IMR-90 (cell line): Measurements from ENCODE around the gene SAMD15. TPM values are rescaled to one million over a fixed set of nuclear protein-coding genes. Genes with fewer than 3 reads are reported as not detected.

Experiments
- ATAC-seq: fragments of 200-7000 bp; cut with Tn5 transposase; 2 replicates; pipeline ENCODE4 v1.9.1; 2020; ENCODE audit warnings: low read depth, mild to moderate bottlenecking, moderate library complexity
- BruUV-seq: library from RNA; stranded (reverse); fragments of 400-500 nt; replicated peaks from 2 replicates; lab custom pipeline; 2021; lab: Mats Ljungman, UMichigan
- CTCF ChIA-PET: fragments of 300-600 bp; formaldehyde crosslinking; extraction: SDS; loops from one replicate; lab custom pipeline; 2021; ENCODE audit warnings: antibody characterized with exemption; lab: Yijun Ruan, JAX
- POLR2A ChIA-PET: fragments of 300-600 bp; sonication (Branson Sonifier 250); formaldehyde crosslinking; loops from one replicate; lab custom pipeline; 2022; ENCODE audit warnings: antibody characterized with exemption; ENCODE audit not compliant: unreplicated experiment; lab: Charles Lee
- DNase-seq: peaks from one replicate; pipeline ENCODE4 v3.0.0; 2013
- H2AFZ ChIP-seq: replicated peaks from 2 replicates; pipeline ENCODE3; 2013; ENCODE audit warnings: low read length, mild to moderate bottlenecking; ENCODE audit not compliant: poor library complexity
- H2AK5ac ChIP-seq: 2 replicates; pipeline ENCODE4 v1.6.1; 2013; ENCODE audit warnings: low read depth, low read length, inconsistent platforms
- H2AK9ac ChIP-seq: replicated peaks from 2 replicates; pipeline ENCODE3; 2013; ENCODE audit warnings: mild to moderate bottlenecking, low read depth, low read length, moderate library complexity; ENCODE audit not compliant: poor library complexity
- H2BK120ac ChIP-seq: 2 replicates; pipeline ENCODE4 v1.6.1; 2013; ENCODE audit warnings: low read depth, low read length, inconsistent platforms
- H2BK15ac ChIP-seq: 3 replicates; pipeline ENCODE4 v1.6.1; 2013; ENCODE audit warnings: low read depth, low read length, inconsistent platforms
- H2BK20ac ChIP-seq: 2 replicates; pipeline ENCODE4 v1.6.1; 2013; ENCODE audit warnings: low read depth, mild to moderate bottlenecking, inconsistent platforms, low read length, moderate library complexity
- H2BK5ac ChIP-seq: 2 replicates; pipeline ENCODE4 v1.6.1; 2013; ENCODE audit warnings: mild to moderate bottlenecking, low read depth, low read length, inconsistent platforms; ENCODE audit not compliant: poor library complexity, severe bottlenecking
- H3K14ac ChIP-seq: replicated peaks from 2 replicates; pipeline ENCODE4 v1.6.1; 2013; ENCODE audit warnings: low read depth, low read length, inconsistent platforms
- H3K18ac ChIP-seq: 2 replicates; pipeline ENCODE4 v1.6.1; 2013; ENCODE audit warnings: low read depth, low read length, control low read depth
- H3K23ac ChIP-seq: 2 replicates; pipeline ENCODE4 v1.6.1; 2013; ENCODE audit warnings: low read depth, low read length, inconsistent platforms
- H3K27ac ChIP-seq: 2 replicates; pipeline ENCODE4 v1.5.1; 2013; ENCODE audit warnings: mild to moderate bottlenecking, control low read depth, low read length; ENCODE audit not compliant: insufficient read depth
- H3K27me3 ChIP-seq: 2 replicates; pipeline ENCODE4 v1.6.1; 2013; ENCODE audit warnings: low read length; ENCODE audit not compliant: control insufficient read depth, insufficient read depth
- H3K36me3 ChIP-seq: 2 replicates; pipeline ENCODE4 v1.6.1; 2013; ENCODE audit warnings: low read length, mixed read lengths; ENCODE audit not compliant: control insufficient read depth, insufficient read depth
- H3K4ac ChIP-seq: 2 replicates; pipeline ENCODE4 v1.6.1; 2013; ENCODE audit warnings: low read depth, low read length, inconsistent platforms
- H3K4me1 ChIP-seq: 2 replicates; pipeline ENCODE4 v1.6.1; 2013; ENCODE audit warnings: low read length, mixed read lengths; ENCODE audit not compliant: control insufficient read depth, insufficient read depth
- H3K4me2 ChIP-seq: 2 replicates; pipeline ENCODE4 v1.6.1; 2013; ENCODE audit warnings: low read depth, mild to moderate bottlenecking, control low read depth, low read length, moderate library complexity
- H3K4me3 ChIP-seq: 2 replicates; pipeline ENCODE4 v1.5.1; 2013; ENCODE audit warnings: low read depth, mild to moderate bottlenecking, control low read depth, low read length, moderate library complexity; ENCODE audit not compliant: insufficient read depth
- H3K56ac ChIP-seq: 2 replicates; pipeline ENCODE4 v1.6.1; 2013; ENCODE audit warnings: low read length, inconsistent platforms; ENCODE audit not compliant: insufficient read depth; ENCODE audit errors: extremely low read depth
- H3K79me1 ChIP-seq, 2 experiments: 2 replicates each; pipeline ENCODE4 v1.6.1; 2013; ENCODE audit warnings: low read length in 2 of 2, inconsistent platforms in 1 of 2, low read depth in 1 of 2
- H3K9ac ChIP-seq: 2 replicates; pipeline ENCODE4 v1.6.1; 2013; ENCODE audit warnings: low read depth, low read length, control low read depth
- H3K9me1 ChIP-seq: 2 replicates; pipeline ENCODE4 v1.6.1; 2013; ENCODE audit warnings: low read length, inconsistent platforms; ENCODE audit not compliant: insufficient read depth
- H3K9me3 ChIP-seq: 2 replicates; pipeline ENCODE4 v1.6.1; 2013; ENCODE audit warnings: low read length; ENCODE audit not compliant: control insufficient read depth, insufficient read depth
- H4K20me1 ChIP-seq: 2 replicates; pipeline ENCODE4 v1.6.1; 2013; ENCODE audit warnings: low read length, inconsistent platforms; ENCODE audit not compliant: insufficient read depth
- H4K5ac ChIP-seq: 2 replicates; pipeline ENCODE4 v1.6.1; 2013; ENCODE audit warnings: mild to moderate bottlenecking, low read depth, low read length, control low read depth
- H4K8ac ChIP-seq, 2 experiments: 2 replicates each; pipeline ENCODE4 v1.6.1; 2013; ENCODE audit warnings: low read depth in 2 of 2, low read length in 2 of 2, control low read depth in 1 of 2, inconsistent platforms in 1 of 2
- H4K91ac ChIP-seq: 2 replicates; pipeline ENCODE4 v1.6.1; 2013; ENCODE audit warnings: low read depth, low read length, inconsistent platforms; ENCODE audit not compliant: insufficient read depth
- BHLHE40 ChIP-seq: fragments of 150-350 bp; IDR thresholded peaks from 2 replicates; pipeline ENCODE4 v1.6.1; 2016; ENCODE audit warnings: mild to moderate bottlenecking, low read depth, low read length
- CEBPB ChIP-seq: IDR thresholded peaks from 2 replicates; pipeline ENCODE4 v1.6.1; 2012; ENCODE audit warnings: low read depth, low read length, improper control_type of control experiment
- CTCF ChIP-seq: conservative IDR thresholded peaks from 2 replicates; pipeline ENCODE4 v1.5.1; 2012; ENCODE audit warnings: mild to moderate bottlenecking, low read depth, low read length, improper control_type of control experiment
- ELK1 ChIP-seq: fragments of 150-350 bp; IDR thresholded peaks from 2 replicates; pipeline ENCODE4 v1.6.1; 2016; ENCODE audit warnings: low read depth, mild to moderate bottlenecking, low read length, moderate library complexity, borderline replicate concordance
- FOS ChIP-seq: fragments of 150-350 bp; IDR thresholded peaks from 2 replicates; pipeline ENCODE4 v1.6.1; 2016; ENCODE audit warnings: low read depth, low read length
- MAFK ChIP-seq: IDR thresholded peaks from 2 replicates; pipeline ENCODE4 v1.6.1; 2012; ENCODE audit warnings: low read depth, low read length, improper control_type of control experiment
- MAZ ChIP-seq: IDR thresholded peaks from 2 replicates; pipeline ENCODE4 v1.6.1; 2012; ENCODE audit warnings: low read depth, mild to moderate bottlenecking, low read length, improper control_type of control experiment, moderate library complexity, borderline replicate concordance
- MXI1 ChIP-seq: IDR thresholded peaks from 2 replicates; pipeline ENCODE4 v1.6.1; 2012; ENCODE audit warnings: low read depth, mild to moderate bottlenecking, low read length, moderate library complexity, borderline replicate concordance
- POLR2A ChIP-seq: IDR thresholded peaks from 2 replicates; pipeline ENCODE4 v1.6.1; 2012; ENCODE audit warnings: mild to moderate bottlenecking, low read depth, low read length
- RAD21 ChIP-seq: IDR thresholded peaks from 2 replicates; pipeline ENCODE4 v1.6.1; 2012; ENCODE audit warnings: low read length, improper control_type of control experiment
- RCOR1 ChIP-seq: IDR thresholded peaks from 2 replicates; pipeline ENCODE4 v1.6.1; 2012; ENCODE audit warnings: mild to moderate bottlenecking, low read length, improper control_type of control experiment; ENCODE audit not compliant: insufficient replicate concordance
- RFX5 ChIP-seq: IDR thresholded peaks from 2 replicates; pipeline ENCODE4 v1.8.0; 2012; ENCODE audit warnings: low read depth, mild to moderate bottlenecking, low read length, moderate library complexity
- SMC3 ChIP-seq: fragments of 150-350 bp; IDR thresholded peaks from 2 replicates; pipeline ENCODE4 v1.6.1; 2016; ENCODE audit warnings: low read depth, mild to moderate bottlenecking, antibody characterized with exemption, low read length, moderate library complexity
- USF2 ChIP-seq: fragments of 150-350 bp; IDR thresholded peaks from 2 replicates; pipeline ENCODE4 v1.6.1; 2017; ENCODE audit warnings: mild to moderate bottlenecking, antibody characterized with exemption, low read length, low read depth
- WGBS, 2 experiments: methylation state at CpG; one replicate each; pipeline versions ENCODE4 v1.1.5 to v1.1.7; 2013; ENCODE audit warnings: missing lambda C conversion rate in 2 of 2; ENCODE audit not compliant: insufficient read length in 1 of 2; ENCODE audit errors: extremely low coverage in 2 of 2; 5-methylcytosine and 5-hydroxymethylcytosine counted together
- dilution Hi-C: fragments of 300-500 bp; cut with HindIII; formaldehyde crosslinking; loops from one replicate; pipeline ENCODE4 v1.14.3; 2018; ENCODE audit warnings: low sequenced_read_pairs; ENCODE audit not compliant: unreplicated experiment
- in situ Hi-C: fragments of 300-500 bp; cut with MboI; formaldehyde crosslinking; loops from 3 replicates; pipeline ENCODE4 v1.14.3; 2019; ENCODE audit warnings: low sequenced_read_pairs, inconsistent platforms, mixed read lengths
- intact Hi-C: fragments of 100-400 bp; cut with micrococcal nuclease; formaldehyde crosslinking; loops from 2 replicates; pipeline ENCODE4 v1.10.0; 2022
- polyA plus RNA-seq, 3 experiments: library from polyadenylated mRNA; depleted of rRNA; stranded (reverse); fragments of >200 nt; gene quantifications; 2 replicates each; pipeline ENCODE4 v1.2.3, GENCODE V29; 2012; ENCODE audit warnings: low replicate concordance in 1 of 3
- total RNA-seq: library from RNA; depleted of rRNA; stranded (reverse); fragments of >200 nt; gene quantifications from 2 replicates; pipeline ENCODE4 v1.2.3, GENCODE V29; 2012

SAMD15 gene
- total and polyA plus RNA-seq, 2 of the 4 experiments (the other 2 are of a cell fraction) = 0.68 to 1.3 TPM

GRCh38 chr14:77355811-77356210, 21.4 kb upstream of the SAMD15 start:
- Histone ChIP-seq H2AFZ (no peak overlapping the region), H2BK120ac (no peak overlapping the region), H4K8ac (no peak overlapping the region), H3K4me3 (no peak overlapping the region), H3K56ac (no peak overlapping the region), H2BK15ac (no peak overlapping the region), H3K27me3 (no peaks in the 10 kb centered on the region), H3K79me1 (no peaks in the 10 kb centered on the region; a peak in 1 of 4 replicates), H3K23ac (no peak overlapping the region), H3K18ac (no peak overlapping the region), H2BK20ac (no peak overlapping the region), H3K27ac (no peak overlapping the region), H3K4me1 (no peaks in the 10 kb centered on the region; the same call in 1 of the 2 replicates), H3K4me2 (no peak overlapping the region), H3K9me3 (no peaks in the 10 kb centered on the region), H2AK5ac (no peak overlapping the region), H4K5ac (no peak overlapping the region), H3K9me1 (no peaks in the 10 kb centered on the region), H4K20me1 (no peaks in the 10 kb centered on the region), H2AK9ac (no peak overlapping the region), H2BK5ac (no peak overlapping the region), H3K4ac (no peak overlapping the region), H3K14ac (no peak overlapping the region), H3K36me3 (no peaks in the 10 kb centered on the region), H3K9ac (no peak overlapping the region), H4K91ac (no peak overlapping the region)
- dilution Hi-C loops = no loop called here
- BruUV-seq = no TSS peak
- 100% methylated on average over 3 of the region's 4 CpGs; no CpG with 5 or more reads in 1 of the 2 experiments for WGBS, 2 experiments
- in situ Hi-C loops = no loop called here
- ChIA-PET CTCF (no interaction called here), POLR2A (no interaction called here)
- ATAC-seq (no peak), DNase-seq (no peak)
- TF ChIP-seq ELK1 (no peak), MAFK (no peak), MXI1 (no peak), FOS (no peak), RFX5 (no peak), SMC3 (no peak), CEBPB (no peak), RCOR1 (no peak), MAZ (no peak), POLR2A (no peak), USF2 (no peak), CTCF (no peak), BHLHE40 (no peak), RAD21 (no peak)
- intact Hi-C loops = no loop called here
